Ammon's horn (tissue), 1 donor: ENCODE measurements around the gene PROS1.
"Not testable (repeated sequence)": the region's sequence is repeated elsewhere in the genome, so short reads cannot be mapped to it uniquely, and the experiment has no call there.

ENCODE experiments used
- DNase-seq: peaks from one replicate; pipeline ENCODE4 v3.0.0-alpha.2; 2016; ENCODE audit warnings: low spot score

PROS1 gene

DNA sequence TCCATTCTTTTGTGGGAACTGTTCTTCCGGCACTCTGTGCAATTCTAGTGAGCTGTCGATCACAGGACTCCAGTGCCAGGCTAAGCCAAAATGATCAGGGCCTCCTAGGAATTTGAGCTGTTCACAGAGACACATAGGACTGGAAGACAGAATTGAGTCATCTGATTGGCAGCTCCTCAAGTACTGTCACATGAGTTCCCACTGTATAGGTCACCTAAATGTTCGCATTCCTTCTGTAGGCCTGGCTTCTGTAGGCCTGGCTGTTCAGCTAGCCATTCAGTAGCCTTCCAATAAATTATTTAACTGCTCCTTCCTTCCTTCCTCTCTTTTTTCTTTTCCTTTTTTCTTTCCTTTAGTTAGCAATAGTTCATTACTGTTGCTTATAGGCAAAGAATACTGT, 4.3 kb downstream of the PROS1 start:
- no peak for DNase-seq

DNA sequence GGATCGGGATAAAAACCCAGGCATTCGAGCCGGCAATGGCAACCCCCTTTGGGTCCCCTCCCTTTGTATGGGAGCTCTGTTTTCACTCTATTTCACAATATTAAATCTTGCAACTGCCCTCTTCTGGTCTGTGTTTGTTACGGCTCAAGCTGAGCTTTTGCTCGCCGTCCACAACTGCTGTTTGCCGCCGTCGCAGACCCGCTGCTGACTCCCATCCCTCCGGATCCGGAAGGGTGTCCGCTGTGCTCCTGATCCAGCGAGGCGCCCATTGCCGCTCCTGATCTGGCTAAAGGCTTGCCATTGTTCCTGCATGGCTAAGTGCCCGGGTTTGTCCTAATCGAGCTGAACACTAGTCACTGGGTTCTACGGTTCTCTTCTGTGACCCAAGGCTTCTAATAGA, 8.6 kb downstream of the PROS1 start:
- not testable (repeated sequence) for DNase-seq

DNA sequence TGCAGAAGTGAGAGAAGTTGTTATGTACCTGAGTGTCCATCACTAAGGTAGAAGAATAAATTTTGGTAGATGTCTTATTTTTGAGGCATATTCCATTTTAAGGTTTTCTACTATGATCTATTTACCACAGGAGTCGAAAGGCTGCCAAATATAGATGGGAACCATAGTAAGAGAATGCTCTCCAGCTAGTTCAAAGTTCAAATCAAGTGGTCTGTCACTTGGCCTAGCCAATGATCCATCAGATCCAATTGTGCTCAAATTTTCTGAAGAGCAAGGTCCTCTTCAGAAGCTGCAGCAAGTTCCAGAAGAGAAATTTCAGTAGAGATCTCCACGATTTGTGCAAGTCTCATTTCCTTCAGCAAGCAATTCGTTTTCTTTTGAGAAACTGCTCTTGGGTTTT, 10.9 kb downstream of the PROS1 start:
- DNase-seq: no peak

GRCh38 chr3:93961489-93961888, 12.2 kb downstream of the PROS1 start:
- peak; percentile 51 for DNase-seq

- DNase-seq: no peak
These were observed 12.7 kb downstream of the PROS1 start for GRCh38 chr3:93961026-93961425.

DNA sequence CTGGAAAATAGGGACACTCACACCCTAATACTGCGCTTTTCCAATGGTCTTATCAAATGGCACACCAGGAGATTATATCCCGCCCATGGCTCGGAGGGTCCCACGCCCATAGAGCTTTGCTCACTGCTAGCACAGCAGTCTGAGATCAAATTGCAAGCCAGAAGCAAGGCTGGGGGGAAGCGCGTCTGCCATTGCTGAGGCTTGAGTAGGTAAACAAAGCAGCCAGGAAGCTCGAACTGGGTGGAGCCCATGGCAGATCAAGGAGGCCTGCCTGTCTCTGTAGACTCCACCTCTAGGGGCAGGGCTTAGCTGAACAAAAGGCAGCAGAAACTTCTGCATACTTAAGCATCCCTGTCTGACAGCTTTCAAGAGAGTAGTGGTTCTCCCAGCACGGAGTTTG, 23.7 kb downstream of the PROS1 start:
- DNase-seq: not testable (repeated sequence)

- DNase-seq: not testable (repeated sequence)
These were observed 36.2 kb downstream of the PROS1 start for GRCh38 chr3:93937485-93937884.

GRCh38 chr3:93936549-93936948, 37.1 kb downstream of the PROS1 start:
- DNase-seq: no peak

- no peak for DNase-seq
These were observed 39.2 kb downstream of the PROS1 start for GRCh38 chr3:93934366-93935046.

GRCh38 chr3:93931597-93932229, 42.0 kb downstream of the PROS1 start:
- DNase-seq: no peak

DNA sequence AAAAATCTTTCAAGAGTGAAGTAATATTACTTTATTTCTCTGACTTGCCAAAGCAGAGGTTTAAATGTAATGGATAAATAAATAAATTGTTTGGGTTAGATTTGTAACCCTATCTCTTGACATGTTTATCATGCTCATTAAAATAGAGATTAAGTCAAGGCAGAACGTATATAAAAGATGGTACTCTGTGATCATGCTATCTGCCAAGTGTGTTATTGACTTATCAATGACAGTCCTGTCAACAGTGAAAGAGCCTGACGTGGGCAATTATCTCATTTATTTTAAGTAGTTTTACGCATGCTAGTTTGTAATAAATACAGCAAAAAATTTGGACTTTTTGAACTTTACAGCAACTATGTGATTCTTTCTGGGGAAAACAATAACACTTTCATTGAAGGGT, 43.7 kb downstream of the PROS1 start:
- DNase-seq: no peak

DNA sequence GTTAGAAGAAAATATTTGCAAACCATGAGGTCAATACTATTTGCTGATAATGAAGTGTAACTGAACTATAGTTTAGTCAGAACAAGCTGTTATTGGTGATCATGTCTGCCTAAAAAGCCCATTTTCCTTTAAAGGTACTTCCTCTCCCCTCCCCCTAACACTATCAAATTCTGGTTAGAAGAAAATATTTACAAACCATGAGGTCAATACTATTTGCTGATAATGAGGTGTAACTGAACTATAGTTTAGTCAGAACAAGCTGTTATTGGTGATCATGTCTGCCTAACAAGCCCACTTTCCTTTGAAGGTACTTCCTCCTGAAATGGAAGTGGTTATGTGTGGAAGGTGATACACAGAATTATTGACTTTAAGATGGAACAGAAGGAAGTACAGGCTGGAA, 46.9 kb downstream of the PROS1 start:
- DNase-seq: no peak

DNA sequence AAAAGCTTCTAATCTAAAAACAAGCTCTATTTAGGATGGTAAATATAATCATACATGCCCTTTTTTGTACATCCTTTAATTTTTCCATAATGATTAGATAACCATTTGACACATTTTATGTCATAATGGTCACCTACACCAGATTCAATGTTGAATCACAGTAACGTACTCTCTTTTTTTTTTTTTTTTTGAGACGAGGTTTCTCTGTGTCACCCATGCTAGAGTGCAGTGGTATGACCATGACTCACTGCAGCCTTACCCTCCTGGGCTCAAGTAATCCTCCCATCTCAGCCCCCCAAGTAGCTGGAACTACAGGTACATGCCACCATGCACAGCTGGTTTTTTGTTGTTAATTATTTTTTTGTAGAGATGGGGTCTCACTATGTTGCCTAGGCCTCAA, 49.2 kb downstream of the PROS1 start:
- DNase-seq: no peak

GRCh38 chr3:93923006-93923405, 50.7 kb downstream of the PROS1 start:
- no peak for DNase-seq

GRCh38 chr3:93917546-93918029, 56.1 kb downstream of the PROS1 start:
- not testable (repeated sequence) for DNase-seq

- DNase-seq: not testable (repeated sequence)
These were observed 60.1 kb downstream of the PROS1 start for GRCh38 chr3:93913623-93914022.

DNA sequence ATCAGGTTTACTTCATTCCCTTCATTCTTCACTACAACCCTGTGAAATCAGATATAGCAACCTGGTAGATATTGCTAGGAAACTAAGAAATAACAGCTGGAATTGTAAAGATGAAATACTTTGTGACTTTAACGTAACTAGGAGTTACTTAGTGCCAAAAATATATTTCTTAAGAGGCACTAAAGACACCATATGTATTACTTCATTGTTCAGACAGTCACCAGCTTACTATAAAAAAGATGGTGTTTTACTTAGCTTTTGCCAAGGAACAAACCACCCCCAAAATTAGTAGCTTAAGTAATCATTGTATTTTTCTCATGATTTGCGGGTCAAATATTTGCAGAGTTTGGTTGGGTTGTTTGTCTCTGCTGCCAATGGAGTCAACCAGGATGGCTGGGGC, 62.5 kb downstream of the PROS1 start:
- DNase-seq: no peak

DNA sequence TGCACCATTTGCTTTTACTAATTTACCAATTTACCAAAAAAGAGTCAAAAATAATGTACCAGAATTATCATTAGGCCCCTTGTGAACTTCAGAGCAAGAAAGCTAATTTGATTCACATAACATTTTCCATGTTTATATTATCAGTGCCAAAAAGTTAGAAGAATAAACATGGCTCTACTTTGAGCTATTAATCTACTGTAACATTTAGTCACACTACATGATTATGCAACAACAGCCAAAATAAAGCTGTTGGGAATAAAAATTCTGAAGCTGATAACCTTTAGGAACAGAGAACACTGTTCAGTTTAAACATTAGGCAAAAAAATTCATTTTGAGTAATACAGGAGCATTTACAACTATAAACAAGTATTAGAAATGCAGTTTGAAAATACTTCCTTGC, 63.6 kb downstream of the PROS1 start:
- DNase-seq: no peak

- DNase-seq: no peak
These were observed 66.6 kb downstream of the PROS1 start for GRCh38 chr3:93907132-93907531.

DNA sequence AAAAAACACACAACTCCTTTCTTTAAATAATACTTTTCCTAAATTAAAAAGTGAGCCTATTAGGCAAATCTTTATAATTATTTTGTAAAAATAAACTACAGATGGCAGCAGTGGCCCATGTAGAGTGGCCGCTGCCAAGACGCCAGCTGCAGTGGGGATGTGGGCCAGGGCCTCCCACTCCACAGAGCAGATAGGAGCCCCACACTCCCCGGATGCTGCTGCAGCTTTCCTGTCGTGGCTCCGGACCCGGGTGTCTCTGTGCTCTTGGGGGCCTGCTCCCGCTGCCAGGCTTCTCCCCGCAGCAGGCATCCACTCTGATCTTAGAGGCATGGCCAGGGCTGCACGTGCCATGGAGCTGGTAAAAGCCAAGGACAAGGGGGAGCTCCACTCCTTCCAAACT, 67.5 kb downstream of the PROS1 start:
- DNase-seq: peak; percentile 20

DNA sequence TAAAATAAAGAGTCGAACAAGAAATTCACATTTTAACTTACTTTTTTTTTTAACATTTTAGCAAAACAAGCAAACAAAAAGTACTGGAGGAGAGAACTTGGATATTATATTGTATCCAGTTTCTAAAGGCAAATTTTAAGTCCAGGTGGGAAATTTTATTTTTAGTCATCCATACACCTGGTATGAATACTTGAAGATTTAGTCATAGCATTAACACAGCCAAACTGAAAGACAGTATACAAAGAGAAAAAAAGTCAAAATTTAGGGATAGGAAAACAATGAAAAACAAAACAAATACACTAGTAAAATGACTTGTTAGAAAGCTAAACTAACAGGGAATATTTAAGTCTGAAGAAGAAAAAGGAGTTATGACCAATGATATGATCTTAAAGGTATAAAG, 69.1 kb downstream of the PROS1 start:
- no peak for DNase-seq

- DNase-seq: not testable (repeated sequence)
These were observed 95.3 kb downstream of the PROS1 start for GRCh38 chr3:93878250-93879017.

DNA sequence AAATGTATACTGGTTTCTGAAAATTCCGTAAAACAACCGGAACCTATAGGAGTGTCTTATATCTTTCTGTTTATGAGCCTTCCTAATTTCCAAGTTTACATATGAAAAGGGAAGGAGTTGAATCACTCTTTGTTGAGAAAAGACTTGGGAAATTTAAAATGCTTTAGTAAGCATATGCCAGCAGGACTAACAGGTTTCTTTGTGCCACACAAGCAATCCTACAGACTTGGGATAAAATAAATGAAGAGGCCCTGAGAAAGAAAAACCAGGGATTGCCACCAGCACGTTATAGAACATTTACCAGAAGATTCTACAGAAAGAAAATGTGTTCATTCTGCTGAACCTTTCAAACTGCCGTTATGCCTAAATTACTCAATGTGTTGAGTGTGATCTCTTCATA, 96.3 kb downstream of the PROS1 start:
- DNase-seq: not testable (repeated sequence)
